Measurements from ENCODE around the gene NPR2.

NPR2 gene

DNA sequence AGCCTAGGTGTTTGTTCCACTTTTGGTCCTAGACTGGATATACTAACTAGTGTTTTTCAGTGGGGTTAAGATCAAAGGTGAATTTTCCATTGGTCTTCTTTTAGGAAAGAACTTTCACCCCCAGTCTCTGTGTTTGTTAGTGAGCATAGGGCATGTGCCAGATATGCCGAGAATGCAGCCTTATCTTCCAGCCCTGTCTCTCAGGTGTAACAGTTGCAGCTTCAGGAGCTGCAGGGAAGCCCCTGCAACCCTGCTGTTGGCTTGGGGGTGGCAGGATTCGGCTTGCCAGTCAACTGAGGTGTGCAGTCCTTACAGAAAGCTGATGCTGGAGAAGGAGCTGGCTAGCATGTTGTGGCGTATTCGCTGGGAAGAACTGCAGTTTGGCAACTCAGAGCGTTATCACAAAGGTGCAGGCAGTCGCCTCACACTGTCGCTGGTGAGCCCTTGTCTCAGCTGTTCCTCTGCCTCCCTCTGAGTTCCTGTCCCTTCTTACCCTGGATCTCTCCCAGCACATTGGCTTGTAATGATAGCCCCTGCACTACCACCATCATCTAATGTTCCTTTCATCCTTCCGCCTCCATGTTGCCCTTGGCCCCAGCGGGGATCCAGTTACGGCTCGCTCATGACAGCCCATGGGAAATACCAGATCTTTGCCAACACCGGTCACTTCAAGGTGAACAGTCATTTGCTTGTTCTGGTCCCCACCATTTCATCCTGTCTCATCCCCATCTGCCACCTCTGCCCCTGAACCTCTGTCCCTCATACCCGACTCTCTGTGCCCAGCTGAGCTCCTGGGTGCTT is 10.1 kb downstream of the NPR2 start:
- ATAC-seq = no peak
- TF ChIP-seq ARNTL (CRISPR knock-in tag; IDR thresholded peaks at IDR 0.05; ENCODE audit: borderline replicate concordance, low read depth) (no peak), TOX (CRISPR knock-in tag; IDR thresholded peaks at IDR 0.05; ENCODE audit: borderline replicate concordance) (no peak), GLIS3 (CRISPR knock-in tag; IDR thresholded peaks at IDR 0.05) (no peak), SNAI2 (CRISPR knock-in tag; IDR thresholded peaks at IDR 0.05) (no peak), PPARA (CRISPR knock-in tag; IDR thresholded peaks at IDR 0.05; ENCODE audit: borderline replicate concordance) (no peak), ISL1 (CRISPR knock-in tag; IDR thresholded peaks at IDR 0.05) (no peak), TCF4 (CRISPR knock-in tag; IDR thresholded peaks at IDR 0.05; ENCODE audit: borderline replicate concordance) (no peak), ZNF8 (CRISPR knock-in tag; IDR thresholded peaks at IDR 0.05) (no peak), ZFP30 (CRISPR knock-in tag; IDR thresholded peaks at IDR 0.05) (no peak), BACH2 (CRISPR knock-in tag; IDR thresholded peaks at IDR 0.05; ENCODE audit: borderline replicate concordance) (no peak)
- TF ChIP-seq, protein P1, sequence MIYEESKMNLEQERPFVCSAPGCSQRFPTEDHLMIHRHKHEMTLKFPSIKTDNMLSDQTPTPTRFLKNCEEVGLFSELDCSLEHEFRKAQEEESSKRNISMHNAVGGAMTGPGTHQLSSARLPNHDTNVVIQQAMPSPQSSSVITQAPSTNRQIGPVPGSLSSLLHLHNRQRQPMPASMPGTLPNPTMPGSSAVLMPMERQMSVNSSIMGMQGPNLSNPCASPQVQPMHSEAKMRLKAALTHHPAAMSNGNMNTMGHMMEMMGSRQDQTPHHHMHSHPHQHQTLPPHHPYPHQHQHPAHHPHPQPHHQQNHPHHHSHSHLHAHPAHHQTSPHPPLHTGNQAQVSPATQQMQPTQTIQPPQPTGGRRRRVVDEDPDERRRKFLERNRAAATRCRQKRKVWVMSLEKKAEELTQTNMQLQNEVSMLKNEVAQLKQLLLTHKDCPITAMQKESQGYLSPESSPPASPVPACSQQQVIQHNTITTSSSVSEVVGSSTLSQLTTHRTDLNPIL (CRISPR knock-in tag; IDR thresholded peaks at IDR 0.05; ENCODE audit: low read depth) = no peak
- TF ChIP-seq, protein P2, sequence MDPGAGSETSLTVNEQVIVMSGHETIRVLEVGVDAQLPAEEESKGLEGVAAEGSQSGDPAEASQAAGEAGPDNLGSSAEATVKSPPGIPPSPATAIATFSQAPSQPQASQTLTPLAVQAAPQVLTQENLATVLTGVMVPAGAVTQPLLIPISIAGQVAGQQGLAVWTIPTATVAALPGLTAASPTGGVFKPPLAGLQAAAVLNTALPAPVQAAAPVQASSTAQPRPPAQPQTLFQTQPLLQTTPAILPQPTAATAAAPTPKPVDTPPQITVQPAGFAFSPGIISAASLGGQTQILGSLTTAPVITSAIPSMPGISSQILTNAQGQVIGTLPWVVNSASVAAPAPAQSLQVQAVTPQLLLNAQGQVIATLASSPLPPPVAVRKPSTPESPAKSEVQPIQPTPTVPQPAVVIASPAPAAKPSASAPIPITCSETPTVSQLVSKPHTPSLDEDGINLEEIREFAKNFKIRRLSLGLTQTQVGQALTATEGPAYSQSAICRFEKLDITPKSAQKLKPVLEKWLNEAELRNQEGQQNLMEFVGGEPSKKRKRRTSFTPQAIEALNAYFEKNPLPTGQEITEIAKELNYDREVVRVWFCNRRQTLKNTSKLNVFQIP (CRISPR knock-in tag; IDR thresholded peaks at IDR 0.05; ENCODE audit: borderline replicate concordance, low read depth) = no peak
- TF ChIP-seq, protein P3, sequence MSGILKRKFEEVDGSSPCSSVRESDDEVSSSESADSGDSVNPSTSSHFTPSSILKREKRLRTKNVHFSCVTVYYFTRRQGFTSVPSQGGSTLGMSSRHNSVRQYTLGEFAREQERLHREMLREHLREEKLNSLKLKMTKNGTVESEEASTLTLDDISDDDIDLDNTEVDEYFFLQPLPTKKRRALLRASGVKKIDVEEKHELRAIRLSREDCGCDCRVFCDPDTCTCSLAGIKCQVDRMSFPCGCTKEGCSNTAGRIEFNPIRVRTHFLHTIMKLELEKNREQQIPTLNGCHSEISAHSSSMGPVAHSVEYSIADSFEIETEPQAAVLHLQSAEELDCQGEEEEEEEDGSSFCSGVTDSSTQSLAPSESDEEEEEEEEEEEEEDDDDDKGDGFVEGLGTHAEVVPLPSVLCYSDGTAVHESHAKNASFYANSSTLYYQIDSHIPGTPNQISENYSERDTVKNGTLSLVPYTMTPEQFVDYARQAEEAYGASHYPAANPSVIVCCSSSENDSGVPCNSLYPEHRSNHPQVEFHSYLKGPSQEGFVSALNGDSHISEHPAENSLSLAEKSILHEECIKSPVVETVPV (CRISPR knock-in tag; IDR thresholded peaks at IDR 0.05) = no peak
- TF ChIP-seq, protein P4, sequence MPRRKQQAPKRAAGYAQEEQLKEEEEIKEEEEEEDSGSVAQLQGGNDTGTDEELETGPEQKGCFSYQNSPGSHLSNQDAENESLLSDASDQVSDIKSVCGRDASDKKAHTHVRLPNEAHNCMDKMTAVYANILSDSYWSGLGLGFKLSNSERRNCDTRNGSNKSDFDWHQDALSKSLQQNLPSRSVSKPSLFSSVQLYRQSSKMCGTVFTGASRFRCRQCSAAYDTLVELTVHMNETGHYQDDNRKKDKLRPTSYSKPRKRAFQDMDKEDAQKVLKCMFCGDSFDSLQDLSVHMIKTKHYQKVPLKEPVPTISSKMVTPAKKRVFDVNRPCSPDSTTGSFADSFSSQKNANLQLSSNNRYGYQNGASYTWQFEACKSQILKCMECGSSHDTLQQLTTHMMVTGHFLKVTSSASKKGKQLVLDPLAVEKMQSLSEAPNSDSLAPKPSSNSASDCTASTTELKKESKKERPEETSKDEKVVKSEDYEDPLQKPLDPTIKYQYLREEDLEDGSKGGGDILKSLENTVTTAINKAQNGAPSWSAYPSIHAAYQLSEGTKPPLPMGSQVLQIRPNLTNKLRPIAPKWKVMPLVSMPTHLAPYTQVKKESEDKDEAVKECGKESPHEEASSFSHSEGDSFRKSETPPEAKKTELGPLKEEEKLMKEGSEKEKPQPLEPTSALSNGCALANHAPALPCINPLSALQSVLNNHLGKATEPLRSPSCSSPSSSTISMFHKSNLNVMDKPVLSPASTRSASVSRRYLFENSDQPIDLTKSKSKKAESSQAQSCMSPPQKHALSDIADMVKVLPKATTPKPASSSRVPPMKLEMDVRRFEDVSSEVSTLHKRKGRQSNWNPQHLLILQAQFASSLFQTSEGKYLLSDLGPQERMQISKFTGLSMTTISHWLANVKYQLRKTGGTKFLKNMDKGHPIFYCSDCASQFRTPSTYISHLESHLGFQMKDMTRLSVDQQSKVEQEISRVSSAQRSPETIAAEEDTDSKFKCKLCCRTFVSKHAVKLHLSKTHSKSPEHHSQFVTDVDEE (CRISPR knock-in tag; IDR thresholded peaks at IDR 0.05) = no peak

DNA sequence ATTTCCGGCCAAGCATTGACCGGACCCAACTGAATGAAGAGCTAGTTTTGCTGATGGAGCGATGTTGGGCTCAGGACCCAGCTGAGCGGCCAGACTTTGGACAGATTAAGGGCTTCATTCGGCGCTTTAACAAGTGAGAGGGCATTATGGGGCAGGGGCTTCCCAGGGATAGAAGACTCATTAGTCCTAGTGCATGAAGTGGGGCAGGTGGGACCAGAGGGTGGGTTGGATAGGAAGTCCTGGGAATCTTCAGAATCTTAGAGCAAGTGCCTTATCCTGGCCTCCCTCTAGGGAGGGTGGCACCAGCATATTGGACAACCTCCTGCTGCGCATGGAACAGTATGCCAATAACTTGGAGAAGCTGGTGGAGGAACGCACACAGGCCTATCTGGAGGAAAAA is 14.7 kb downstream of the NPR2 start:
- TF ChIP-seq ZNF8 (CRISPR knock-in tag; IDR thresholded peaks at IDR 0.05) (no peak), OSR1 (CRISPR knock-in tag; IDR thresholded peaks at IDR 0.05) (no peak), ZNF565 (CRISPR knock-in tag; conservative IDR thresholded peaks at IDR 0.05; ENCODE audit: low read depth) (no peak), ESRRG (CRISPR knock-in tag; IDR thresholded peaks at IDR 0.05) (no peak), GLIS3 (CRISPR knock-in tag; IDR thresholded peaks at IDR 0.05) (no peak), SNAI2 (CRISPR knock-in tag; IDR thresholded peaks at IDR 0.05) (no peak), PPARA (CRISPR knock-in tag; IDR thresholded peaks at IDR 0.05; ENCODE audit: borderline replicate concordance) (no peak), ISL1 (CRISPR knock-in tag; IDR thresholded peaks at IDR 0.05) (no peak), ZFP30 (CRISPR knock-in tag; IDR thresholded peaks at IDR 0.05) (no peak), TOX (CRISPR knock-in tag; IDR thresholded peaks at IDR 0.05; ENCODE audit: borderline replicate concordance) (no peak)
- TF ChIP-seq, protein P4 (CRISPR knock-in tag; IDR thresholded peaks at IDR 0.05) = no peak
- ATAC-seq = no peak

DNA sequence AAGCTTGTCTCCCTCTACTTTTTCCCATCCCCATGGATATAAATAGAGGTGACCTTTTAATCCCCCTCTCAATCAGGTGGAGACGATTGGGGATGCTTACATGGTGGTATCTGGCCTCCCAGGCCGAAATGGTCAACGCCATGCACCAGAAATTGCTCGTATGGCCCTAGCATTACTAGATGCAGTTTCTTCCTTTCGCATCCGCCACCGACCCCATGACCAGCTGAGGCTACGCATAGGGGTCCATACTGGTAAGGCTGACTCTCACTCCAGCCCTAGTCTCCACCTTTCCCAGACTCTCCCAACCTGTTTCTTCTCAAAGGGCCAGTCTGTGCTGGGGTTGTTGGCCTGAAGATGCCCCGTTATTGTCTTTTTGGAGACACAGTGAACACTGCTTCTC is 17.0 kb downstream of the NPR2 start:
- no peak for TF ChIP-seq ZNF565 (CRISPR knock-in tag; conservative IDR thresholded peaks at IDR 0.05; ENCODE audit: low read depth)
- no peak for TF ChIP-seq CSDC2 (CRISPR knock-in tag; IDR thresholded peaks at IDR 0.05)
- no peak for TF ChIP-seq ZNF70 (CRISPR knock-in tag; IDR thresholded peaks at IDR 0.05)
- TF ChIP-seq ZC3H10 (CRISPR knock-in tag; IDR thresholded peaks at IDR 0.05) = no peak
- ATAC-seq = no peak
